Upper lobe of right lung (tissue), 1 donor: Measurements from ENCODE around the gene MAPKBP1. TPM values are rescaled to one million over a fixed set of nuclear protein-coding genes. Genes with fewer than 3 reads are reported as not detected.

Experiments used
- ATAC-seq: fragments of 200-7000 bp; cut with Tn5 transposase; one replicate; pipeline ENCODE4 v1.9.1; 2020; ENCODE audit warnings: mild to moderate bottlenecking, moderate library complexity
- DNase-seq: peaks from one replicate; pipeline ENCODE4 v3.0.0-alpha.2; 2020
- H3K27ac ChIP-seq: fragments of 200-600 bp; one replicate; pipeline ENCODE4 v1.8.0; 2022
- H3K27me3 ChIP-seq: fragments of 200-600 bp; one replicate; pipeline ENCODE4 v1.8.0; 2022; ENCODE audit warnings: mild to moderate bottlenecking
- H3K36me3 ChIP-seq: fragments of 200-600 bp; one replicate; pipeline ENCODE4 v1.8.0; 2022
- H3K4me1 ChIP-seq: fragments of 200-600 bp; one replicate; pipeline ENCODE4 v1.8.0; 2022
- H3K4me3 ChIP-seq: fragments of 200-600 bp; one replicate; pipeline ENCODE4 v1.8.0; 2022; ENCODE audit warnings: mild to moderate bottlenecking
- H3K9me3 ChIP-seq: fragments of 200-600 bp; one replicate; pipeline ENCODE4 v1.8.0; 2022
- CTCF ChIP-seq: fragments of 200-600 bp; IDR thresholded peaks from one replicate; pipeline ENCODE4 v1.8.0; 2022; ENCODE audit warnings: antibody characterized with exemption
- intact Hi-C: fragments of 100-400 bp; cut with DNase I; formaldehyde crosslinking; loops from one replicate; pipeline ENCODE4 v1.11.0; 2022
- total RNA-seq: library from RNA; stranded (reverse); fragmentation: NEBNext Ultra II Directional; extraction: Animal tissue kit (Norgen Biotek cat#: 25700); gene quantifications from one replicate; pipeline ENCODE4 v1.2.1, GENCODE V29; 2021
- donor health status: DM: no; HTN: yes; CAD: no; lungs with severe emphysema.

The MAPKBP1 gene
- total RNA-seq, 1 donor from 2014 or later, result 22.4 TPM

GRCh38 chr15:41799488-41799805 is 25.2 kb downstream of the MAPKBP1 start:
- TF ChIP-seq CTCF, result no peak
- Histone ChIP-seq H3K4me1 (peaks cover 13% of the 10 kb centered on the region), H3K9me3 (no peaks in the 10 kb centered on the region), H3K27me3 (no peaks in the 10 kb centered on the region), H3K36me3 (peaks cover 13% of the 10 kb centered on the region), H3K27ac (no peak overlapping the region), H3K4me3 (no peak overlapping the region)
- intact Hi-C loops, result no loop called here
- DNase-seq (no peak), ATAC-seq (no peak)

- Histone ChIP-seq H3K27ac (no peak overlapping the region), H3K4me3 (no peak overlapping the region), H3K36me3 (peaks cover 13% of the 10 kb centered on the region), H3K4me1 (peaks cover 9% of the 10 kb centered on the region), H3K27me3 (no peaks in the 10 kb centered on the region), H3K9me3 (no peaks in the 10 kb centered on the region)
- no peak for ATAC-seq
- no peak for DNase-seq
- intact Hi-C loops, result no loop called here
- TF ChIP-seq CTCF, result no peak
These were observed 26.9 kb downstream of the MAPKBP1 start for GRCh38 chr15:41801185-41801584.

- H3K27ac ChIP-seq, result no peak overlapping the region
- intact Hi-C loops, result no loop called here
- H3K36me3 ChIP-seq, result peaks cover 13% of the 10 kb centered on the region
- no peak for ATAC-seq
- no peak overlapping the region for H3K4me3 ChIP-seq
- DNase-seq, result no peak
- no peaks in the 10 kb centered on the region for H3K9me3 ChIP-seq
- no peak for TF ChIP-seq CTCF
- no peaks in the 10 kb centered on the region for H3K27me3 ChIP-seq
- H3K4me1 ChIP-seq, result peaks cover 3% of the 10 kb centered on the region
These were observed 27.7 kb downstream of the MAPKBP1 start for GRCh38 chr15:41801850-41802455.

GRCh38 chr15:41804361-41804760 is 30.1 kb downstream of the MAPKBP1 start:
- no peak for ATAC-seq

GRCh38 chr15:41804916-41805666 is 30.8 kb downstream of the MAPKBP1 start:
- no peaks in the 10 kb centered on the region for H3K27me3 ChIP-seq
- no peak for TF ChIP-seq CTCF
- H3K36me3 ChIP-seq, result peaks cover 13% of the 10 kb centered on the region
- DNase-seq, result no peak
- no peaks in the 10 kb centered on the region for H3K9me3 ChIP-seq
- intact Hi-C loops, result no loop called here
- no peak overlapping the region for H3K27ac ChIP-seq
- no peak for ATAC-seq
- H3K4me1 ChIP-seq, result no peaks in the 10 kb centered on the region
- H3K4me3 ChIP-seq, result no peak overlapping the region

More at GRCh38 chr15:41804361-41804760, 30.1 kb downstream of the MAPKBP1 start:
- DNase-seq, result no peak
- no peak overlapping the region for H3K27ac ChIP-seq
- H3K36me3 ChIP-seq, result peaks cover 17% of the 10 kb centered on the region
- no peak overlapping the region for H3K4me3 ChIP-seq
- H3K9me3 ChIP-seq, result no peaks in the 10 kb centered on the region
- H3K4me1 ChIP-seq, result no peaks in the 10 kb centered on the region
- intact Hi-C loops, result no loop called here
- H3K27me3 ChIP-seq, result no peaks in the 10 kb centered on the region
- no peak for TF ChIP-seq CTCF
